Activated naive CD4-positive, alpha-beta T cell treated with anti-CD3 and anti-CD28 coated beads, Interleukin-2, amount 50 U/mL, for 24 hours (primary cell): ENCODE measurements around the gene MRPS2.

Experiments used
- H3K27ac Mint-ChIP-seq: one replicate; pipeline ENCODE4 v1.8.0; 2021; ENCODE audit warnings: mild to moderate bottlenecking, mixed read lengths
- H3K27me3 Mint-ChIP-seq: one replicate; pipeline ENCODE4 v1.8.0; 2021; ENCODE audit warnings: mixed read lengths
- H3K36me3 Mint-ChIP-seq: one replicate; pipeline ENCODE4 v1.8.0; 2021; ENCODE audit warnings: mixed read lengths
- H3K4me1 Mint-ChIP-seq: one replicate; pipeline ENCODE4 v1.8.0; 2021; ENCODE audit warnings: mixed read lengths
- H3K4me3 Mint-ChIP-seq: one replicate; pipeline ENCODE4 v1.8.0; 2021; ENCODE audit warnings: mild to moderate bottlenecking, mixed read lengths
- H3K9me3 Mint-ChIP-seq: one replicate; pipeline ENCODE4 v1.8.0; 2021; ENCODE audit warnings: mixed read lengths

MRPS2 gene

DNA sequence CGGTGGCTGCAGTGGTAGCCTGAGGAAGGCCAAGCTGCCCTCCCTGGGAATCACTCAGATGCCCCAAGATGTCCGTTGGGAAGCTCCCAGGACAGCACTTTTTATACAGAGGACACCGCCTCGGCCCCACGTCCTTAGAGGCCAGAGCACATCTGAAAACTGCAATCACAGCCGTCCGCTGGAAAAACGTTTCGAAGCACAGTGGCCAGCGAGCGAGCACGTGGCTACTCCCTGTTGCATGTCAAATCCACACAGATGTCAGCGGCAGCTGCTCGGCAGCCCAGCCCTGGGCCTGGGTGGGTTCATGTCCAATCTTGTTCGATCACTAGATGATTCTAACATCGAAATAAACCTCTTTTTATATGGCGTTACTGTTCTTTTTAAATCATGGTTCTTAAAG, 12.0 kb upstream of the MRPS2 start:
- Mint-ChIP-seq H3K4me1 (no peaks in the 10 kb centered on the region), H3K27ac (no peak overlapping the region), H3K36me3 (no peaks in the 10 kb centered on the region), H3K4me3 (no peak overlapping the region), H3K9me3 (no peaks in the 10 kb centered on the region), H3K27me3 (peaks cover 11% of the 10 kb centered on the region)

DNA sequence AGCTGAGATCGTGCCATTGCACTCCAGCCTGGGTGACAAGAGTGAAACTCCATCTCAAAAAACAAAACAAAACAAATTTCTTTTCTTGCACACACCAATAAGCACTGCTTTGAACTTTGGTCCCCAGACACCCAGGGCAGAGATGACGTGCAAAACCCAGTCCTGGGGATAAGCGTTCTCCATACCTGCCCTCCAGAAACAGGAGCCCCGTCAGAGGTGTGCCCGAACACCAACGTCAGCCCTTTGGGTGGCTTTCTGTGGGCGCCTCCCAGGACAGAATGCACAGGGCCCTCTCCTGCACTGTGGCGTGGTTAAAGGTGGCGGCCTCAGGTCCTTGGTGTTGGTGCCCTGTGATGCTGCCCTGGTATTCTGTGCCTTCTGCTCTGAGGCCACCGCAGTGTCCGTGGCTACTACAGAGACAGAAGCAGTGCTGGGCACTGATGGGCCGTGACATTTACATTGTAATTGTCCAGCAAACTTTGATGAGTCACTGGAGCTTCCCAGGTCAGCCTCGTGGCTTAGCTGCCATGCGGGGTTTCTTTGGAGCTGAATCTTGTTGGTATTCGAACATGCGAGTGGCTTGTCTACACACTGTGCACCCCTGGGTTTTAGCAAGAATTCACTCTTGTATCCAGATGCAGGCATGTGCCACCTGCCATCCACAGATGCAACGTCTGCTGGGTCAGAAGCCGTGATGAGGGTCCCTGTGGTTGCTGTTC, 11.1 kb upstream of the MRPS2 start:
- Mint-ChIP-seq H3K9me3 (no peaks in the 10 kb centered on the region), H3K27me3 (peaks cover 6% of the 10 kb centered on the region), H3K4me3 (no peak overlapping the region), H3K27ac (no peak overlapping the region), H3K36me3 (no peaks in the 10 kb centered on the region), H3K4me1 (no peaks in the 10 kb centered on the region)

DNA sequence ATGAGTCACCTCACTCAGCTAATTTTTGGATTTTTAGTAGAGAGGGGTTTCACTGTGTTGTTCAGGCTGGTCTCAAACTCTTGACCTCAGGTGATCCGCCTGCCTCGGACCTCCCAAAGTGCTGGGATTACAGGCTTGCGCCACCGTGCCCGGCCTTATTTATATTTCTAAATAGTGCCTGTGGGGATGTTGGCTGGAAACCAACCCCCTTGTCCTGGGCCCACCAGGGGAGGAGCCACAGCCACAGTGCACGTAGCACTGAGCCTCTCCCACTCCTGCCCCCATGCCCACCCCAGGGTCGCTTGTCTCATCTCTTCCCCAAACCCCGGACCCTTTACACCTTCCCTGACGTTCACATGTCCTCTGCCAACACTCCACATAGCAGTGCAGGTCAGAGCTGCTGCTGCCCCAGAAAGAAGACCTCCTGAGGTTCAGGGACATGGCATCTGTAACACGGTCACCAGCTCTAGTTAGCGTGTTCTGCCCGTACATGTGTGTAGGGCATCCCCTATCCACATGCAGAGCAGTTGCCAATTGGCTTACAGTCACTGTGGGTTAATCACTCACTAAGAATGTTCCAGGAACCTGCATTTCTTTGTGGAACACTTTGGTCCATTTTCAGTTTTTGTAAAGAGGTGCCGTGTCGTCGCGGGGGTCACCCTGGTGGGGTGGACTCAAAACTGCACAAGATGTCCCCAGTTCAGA, 10.2 kb upstream of the MRPS2 start:
- no peaks in the 10 kb centered on the region for H3K9me3 Mint-ChIP-seq
- peaks cover 5% of the 10 kb centered on the region for H3K27me3 Mint-ChIP-seq
- no peaks in the 10 kb centered on the region for H3K36me3 Mint-ChIP-seq
- no peak overlapping the region for H3K27ac Mint-ChIP-seq
- no peak overlapping the region for H3K4me3 Mint-ChIP-seq
- H3K4me1 Mint-ChIP-seq = no peaks in the 10 kb centered on the region

DNA sequence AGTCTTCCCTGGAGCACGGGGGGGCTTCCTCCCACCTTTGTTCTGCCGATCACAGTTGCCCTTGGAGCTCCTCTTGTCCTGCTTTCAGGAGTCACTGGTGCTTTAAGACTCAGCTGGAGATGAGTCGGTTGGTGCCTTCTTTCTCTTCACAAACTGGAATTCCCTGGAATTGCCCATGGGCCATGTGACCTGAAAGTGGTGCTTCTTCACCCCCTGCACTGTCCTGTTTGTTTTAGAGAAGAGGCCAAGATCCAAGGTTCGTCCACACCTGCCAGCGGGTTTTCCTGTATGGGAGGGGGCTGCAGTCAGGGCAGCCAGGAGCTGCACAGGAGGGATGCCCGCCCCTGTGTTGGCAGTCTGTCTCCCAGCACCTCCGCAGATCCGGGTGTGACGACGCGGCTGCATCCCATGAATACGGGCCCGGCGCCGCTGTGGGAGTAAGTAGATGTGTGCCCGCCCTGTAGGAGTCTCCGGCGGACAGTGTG, 9.5 kb upstream of the MRPS2 start:
- H3K9me3 Mint-ChIP-seq = no peaks in the 10 kb centered on the region
- H3K27ac Mint-ChIP-seq = no peak overlapping the region
- H3K27me3 Mint-ChIP-seq = peaks cover 5% of the 10 kb centered on the region
- no peaks in the 10 kb centered on the region for H3K36me3 Mint-ChIP-seq
- H3K4me1 Mint-ChIP-seq = no peaks in the 10 kb centered on the region
- no peak overlapping the region for H3K4me3 Mint-ChIP-seq

DNA sequence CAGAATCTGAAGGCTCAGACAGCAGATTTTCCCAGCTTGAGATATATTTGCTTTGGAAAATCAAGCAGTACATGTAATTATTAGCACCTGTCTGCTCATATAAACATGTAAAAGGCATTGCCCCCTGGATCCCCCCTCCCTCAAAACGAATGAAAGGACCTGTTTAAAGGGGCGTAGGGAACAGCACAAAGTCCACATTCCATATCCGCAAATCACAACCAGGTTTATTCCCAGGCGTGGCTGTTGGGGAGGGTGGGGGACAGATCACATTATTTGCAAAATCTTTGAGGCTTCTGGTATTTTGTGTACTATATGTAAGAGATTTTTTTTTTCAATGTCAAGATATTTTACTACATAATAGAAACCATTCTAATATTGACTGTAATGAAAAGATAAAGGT, 8.7 kb upstream of the MRPS2 start:
- Mint-ChIP-seq H3K27ac (no peak overlapping the region), H3K9me3 (no peaks in the 10 kb centered on the region), H3K4me3 (no peak overlapping the region), H3K36me3 (no peaks in the 10 kb centered on the region), H3K4me1 (no peaks in the 10 kb centered on the region), H3K27me3 (peaks cover 5% of the 10 kb centered on the region)

DNA sequence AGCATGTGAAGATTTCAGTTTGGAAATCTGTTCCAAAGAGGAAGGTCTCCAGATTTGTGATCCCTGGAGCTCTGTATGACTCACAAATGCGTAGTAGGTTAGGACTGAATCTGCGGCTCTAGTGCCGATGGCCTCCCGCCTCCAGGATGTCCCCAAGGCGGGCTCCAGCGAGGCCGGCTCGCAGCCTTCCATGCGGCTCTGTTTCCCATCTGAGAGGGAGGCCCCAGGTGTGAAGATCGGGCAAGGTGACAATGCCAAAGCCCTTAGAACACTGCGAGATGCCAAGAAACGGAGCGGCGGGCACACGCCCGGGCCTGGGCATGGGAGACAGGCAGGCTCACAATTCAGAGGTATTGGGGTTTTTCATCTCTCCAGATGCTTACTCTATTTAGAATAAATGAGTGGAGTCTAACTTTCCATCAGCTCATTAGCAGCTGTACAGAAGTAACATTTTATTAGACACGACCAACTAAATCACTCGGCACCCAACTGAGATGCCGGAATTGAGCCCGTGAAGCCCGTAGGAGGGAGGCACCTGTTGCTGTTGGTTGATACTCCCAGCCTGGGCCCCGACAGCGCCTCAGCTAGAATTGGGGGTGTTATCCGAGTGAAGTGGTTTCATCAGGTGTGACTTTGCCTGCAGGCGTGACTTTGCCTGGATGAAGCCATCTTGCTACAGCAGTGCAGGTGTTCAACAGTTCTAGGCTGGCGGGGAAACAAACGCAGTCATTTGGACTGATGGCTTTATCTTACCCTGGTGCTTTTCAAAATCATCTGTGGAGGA, 7.4 kb upstream of the MRPS2 start:
- Mint-ChIP-seq H3K27me3 (peaks cover 5% of the 10 kb centered on the region), H3K9me3 (no peaks in the 10 kb centered on the region), H3K4me3 (no peak overlapping the region), H3K4me1 (no peaks in the 10 kb centered on the region), H3K36me3 (no peaks in the 10 kb centered on the region), H3K27ac (no peak overlapping the region)

DNA sequence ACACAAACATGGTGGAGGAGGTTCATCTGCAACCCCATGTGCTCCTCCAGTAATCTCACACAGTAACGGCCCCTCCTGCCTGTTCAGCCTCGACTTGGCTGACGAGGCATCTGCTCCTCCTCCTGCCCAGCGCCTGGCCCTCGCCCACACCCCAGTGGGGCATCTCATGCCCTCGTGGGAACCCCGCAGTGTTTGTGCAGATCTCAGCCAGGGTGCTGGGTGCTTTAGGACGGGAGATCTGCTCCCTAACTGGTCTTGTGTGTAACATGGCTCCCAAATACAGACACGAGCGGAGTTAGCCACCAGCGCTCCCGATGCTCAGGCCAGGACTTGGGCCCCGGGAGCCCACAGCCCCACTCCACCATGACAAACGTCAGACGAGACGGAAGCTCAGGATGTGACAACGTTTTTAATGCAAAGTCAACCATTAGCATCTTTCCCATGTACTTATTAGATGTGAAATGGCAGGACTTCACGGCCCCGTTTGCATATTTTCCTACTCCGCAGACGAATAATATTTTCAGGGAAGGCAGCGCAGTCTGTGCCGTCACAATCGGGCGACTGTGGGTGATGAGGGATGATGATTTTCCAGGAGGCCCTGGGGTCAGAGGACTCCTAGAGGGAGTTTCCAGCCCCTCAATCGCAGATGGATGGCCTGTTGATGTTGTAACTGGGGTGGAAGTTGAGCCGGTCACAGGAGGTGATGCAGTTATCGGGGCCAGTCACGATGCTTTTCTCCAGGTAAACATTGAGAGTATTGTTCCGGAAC, 5.5 kb upstream of the MRPS2 start:
- Mint-ChIP-seq H3K27me3 (peaks cover 5% of the 10 kb centered on the region), H3K4me3 (no peak overlapping the region), H3K9me3 (no peaks in the 10 kb centered on the region), H3K36me3 (no peaks in the 10 kb centered on the region), H3K27ac (no peak overlapping the region), H3K4me1 (no peaks in the 10 kb centered on the region)

DNA sequence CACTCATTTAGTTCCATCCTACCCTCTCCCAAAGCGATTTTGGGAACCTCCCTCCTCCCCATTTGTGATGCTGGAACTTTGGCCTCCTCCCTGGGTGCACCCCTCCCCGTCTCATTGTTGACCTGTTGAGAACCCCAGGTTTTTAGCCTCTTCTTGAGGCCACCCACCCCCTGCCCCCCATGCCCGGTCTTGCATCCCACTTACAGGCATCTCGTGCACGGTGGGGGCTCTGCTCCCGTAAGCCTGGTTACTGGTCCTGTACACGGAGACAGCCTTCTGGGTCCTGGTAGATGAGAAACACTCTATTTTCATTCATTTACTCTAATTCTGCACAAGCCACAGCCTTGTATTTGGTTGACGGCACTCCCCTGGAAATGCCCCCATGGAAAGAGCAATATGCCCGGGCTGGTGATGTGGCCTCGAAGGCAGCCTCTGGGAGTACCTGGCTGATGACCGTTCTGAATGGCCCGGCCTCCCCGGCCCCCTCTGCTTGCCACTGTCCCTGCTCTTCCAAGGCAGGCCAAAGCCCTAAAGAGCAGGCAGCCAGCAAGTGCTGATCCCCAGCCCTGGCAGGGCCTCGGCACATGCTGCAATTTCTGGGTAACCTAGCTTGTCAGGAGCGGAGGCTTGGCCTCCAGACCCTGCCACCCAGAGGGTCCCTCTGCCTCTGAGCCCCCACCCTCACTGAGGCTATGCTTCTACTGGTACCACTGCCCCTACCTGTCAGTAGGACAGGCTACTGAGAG, 1.9 kb upstream of the MRPS2 start:
- Mint-ChIP-seq H3K36me3 (peaks cover 1% of the 10 kb centered on the region), H3K27ac (no peak overlapping the region), H3K27me3 (peaks cover 1% of the 10 kb centered on the region), H3K9me3 (no peaks in the 10 kb centered on the region), H3K4me1 (peaks cover 14% of the 10 kb centered on the region), H3K4me3 (peak overlapping the region; percentile 89)

DNA sequence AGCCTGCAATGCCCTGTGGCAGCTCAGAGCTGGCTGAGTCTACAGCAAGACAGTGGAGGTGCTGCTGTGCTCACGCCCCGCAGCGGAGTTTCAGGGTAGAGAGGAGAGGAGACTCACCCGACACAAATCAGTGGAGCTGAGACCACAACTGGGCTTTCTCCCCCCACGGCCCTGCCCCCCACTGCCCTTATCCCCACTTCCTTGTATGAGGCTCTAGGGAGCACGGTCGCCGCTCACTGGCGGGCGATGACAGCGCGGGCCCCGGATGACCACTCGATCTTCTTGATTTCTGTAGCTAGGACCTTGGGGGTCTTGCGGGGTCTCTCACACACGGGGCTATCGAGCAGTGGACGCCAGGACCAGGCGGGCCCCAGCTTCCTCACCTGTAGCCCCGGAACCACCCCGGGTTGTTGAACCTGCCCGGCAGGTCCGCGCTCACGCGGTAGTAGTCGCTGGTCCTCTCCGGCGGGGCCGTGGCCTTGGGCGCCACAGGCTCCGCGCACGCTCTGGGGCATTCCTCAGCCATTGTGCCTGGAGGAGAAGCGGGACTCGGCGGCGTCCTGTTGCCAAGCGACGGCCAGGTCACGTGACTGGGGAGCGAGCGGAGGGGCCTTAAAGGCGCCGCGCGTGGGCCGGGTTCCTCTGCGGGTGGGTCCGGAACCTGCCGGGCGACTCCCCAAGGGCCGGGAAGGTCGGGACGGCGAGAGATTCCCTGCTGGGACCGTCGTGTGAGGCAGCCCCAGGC, 984 bp upstream of the MRPS2 start:
- Mint-ChIP-seq H3K4me3 (peak overlapping the region; percentile 89), H3K4me1 (peaks cover 20% of the 10 kb centered on the region), H3K9me3 (no peaks in the 10 kb centered on the region), H3K36me3 (peaks cover 1% of the 10 kb centered on the region), H3K27me3 (peaks cover 1% of the 10 kb centered on the region), H3K27ac (peak overlapping the region; percentile 23)

DNA sequence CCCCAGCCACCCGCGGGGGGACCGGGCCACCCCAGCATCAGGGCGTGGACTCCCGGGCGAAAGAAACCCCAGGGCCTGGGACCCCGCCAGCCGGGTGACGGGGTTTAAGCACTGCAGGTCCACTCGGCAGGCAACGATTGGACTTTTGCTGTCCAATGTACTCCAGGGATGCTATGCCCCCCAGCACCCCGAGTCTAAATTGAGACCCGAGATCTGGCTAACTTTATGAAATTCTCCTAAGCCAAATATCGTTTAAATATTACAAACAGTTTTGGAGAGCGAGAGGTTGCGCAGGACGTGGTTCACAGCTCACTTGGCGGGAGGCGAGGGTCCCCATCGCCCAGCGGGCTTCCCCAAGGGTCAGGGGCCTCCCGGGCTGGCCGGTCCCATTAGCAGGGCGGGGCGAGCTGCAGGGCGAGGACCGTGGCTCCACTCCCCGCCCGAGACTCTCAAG, 384 bp upstream of the MRPS2 start:
- Mint-ChIP-seq H3K27me3 (no peaks in the 10 kb centered on the region), H3K4me1 (peaks cover 22% of the 10 kb centered on the region), H3K9me3 (no peaks in the 10 kb centered on the region), H3K4me3 (peak overlapping the region; percentile 89), H3K27ac (peak overlapping the region; percentile 41), H3K36me3 (peaks cover 3% of the 10 kb centered on the region)

DNA sequence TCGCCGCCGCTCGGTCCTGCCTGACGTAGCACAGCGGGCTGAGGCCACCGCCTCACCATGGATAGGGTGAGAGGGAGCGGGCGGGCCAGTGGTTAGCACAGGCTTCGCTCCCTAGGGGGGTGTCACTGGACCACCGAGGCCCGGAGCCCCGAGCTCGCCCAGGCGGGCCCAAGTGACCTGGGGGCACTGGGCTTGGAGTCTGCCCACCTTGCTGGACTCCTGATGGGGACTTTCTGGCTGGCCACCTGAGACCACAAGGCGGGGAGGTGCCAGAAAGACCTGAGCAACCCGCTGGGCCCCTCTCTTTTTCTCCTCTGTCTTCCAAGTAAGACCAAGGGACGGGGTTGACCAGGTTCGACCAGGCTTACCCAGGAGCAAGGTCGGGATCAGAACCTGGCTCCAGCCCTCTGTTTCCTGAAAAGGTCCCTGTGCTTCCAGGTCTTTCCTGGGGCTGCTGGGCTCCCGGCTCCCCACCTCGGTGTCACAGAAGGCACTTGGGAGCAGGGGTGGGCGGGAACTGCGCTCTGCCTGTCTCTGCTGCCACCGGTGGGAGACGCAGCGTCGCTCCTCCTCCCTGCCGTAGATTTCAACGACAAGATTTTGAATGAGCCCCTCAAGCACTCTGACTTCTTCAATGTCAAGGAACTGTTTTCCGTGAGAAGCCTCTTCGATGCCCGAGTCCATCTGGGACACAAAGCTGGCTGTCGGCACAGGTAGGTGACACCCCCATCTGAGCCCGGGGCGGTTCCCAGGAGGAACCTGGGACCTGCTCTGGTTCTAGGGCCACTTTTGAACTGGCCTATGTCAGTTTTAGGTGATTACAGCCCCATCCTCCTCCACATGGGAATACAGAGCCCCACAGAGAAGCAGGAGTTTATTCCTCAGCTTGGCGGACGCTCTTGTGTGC, 1.0 kb downstream of the MRPS2 start:
- peaks cover 22% of the 10 kb centered on the region for H3K4me1 Mint-ChIP-seq
- H3K27me3 Mint-ChIP-seq = no peaks in the 10 kb centered on the region
- H3K4me3 Mint-ChIP-seq = peak overlapping the region; percentile 89
- H3K27ac Mint-ChIP-seq = no peak overlapping the region
- H3K9me3 Mint-ChIP-seq = no peaks in the 10 kb centered on the region
- peaks cover 3% of the 10 kb centered on the region for H3K36me3 Mint-ChIP-seq

DNA sequence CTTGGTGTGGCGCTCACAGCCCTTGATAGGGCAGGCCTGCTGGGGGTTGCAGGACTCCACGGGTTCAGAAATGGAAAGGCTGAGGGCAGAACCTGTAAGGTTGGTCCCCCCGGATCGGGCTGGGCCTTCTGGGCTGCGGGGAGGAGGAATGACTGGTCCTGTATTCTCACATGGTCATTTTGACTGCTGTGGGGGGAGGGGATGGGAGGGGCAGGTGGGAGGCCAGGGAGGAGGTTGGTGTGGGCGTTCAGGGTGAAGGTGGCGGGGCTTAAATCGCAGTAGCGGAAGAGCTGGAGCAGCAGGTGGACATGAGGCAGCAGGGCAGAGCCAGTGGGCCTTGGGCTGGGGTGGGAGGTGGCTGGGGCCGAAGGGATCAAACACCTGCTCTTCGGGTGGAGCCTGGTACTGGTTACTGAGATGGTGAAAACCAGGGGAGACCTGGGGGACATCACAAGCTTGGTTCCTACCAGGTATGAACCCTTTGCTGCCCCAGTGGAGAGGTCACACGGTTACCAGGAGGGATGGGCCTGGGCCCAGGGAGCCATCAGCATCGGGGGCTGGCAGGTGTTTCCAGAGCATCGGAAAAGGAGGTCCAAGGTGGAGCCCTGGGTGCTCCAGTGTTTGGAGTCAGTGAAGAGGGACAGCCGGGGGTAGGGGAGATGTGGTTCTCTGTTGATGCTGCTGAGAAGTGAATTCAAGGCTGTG, 1.8 kb downstream of the MRPS2 start:
- H3K9me3 Mint-ChIP-seq = no peaks in the 10 kb centered on the region
- peak overlapping the region; percentile 68 for H3K27ac Mint-ChIP-seq
- no peaks in the 10 kb centered on the region for H3K27me3 Mint-ChIP-seq
- H3K36me3 Mint-ChIP-seq = peaks cover 3% of the 10 kb centered on the region
- H3K4me3 Mint-ChIP-seq = peak overlapping the region; percentile 89
- peaks cover 22% of the 10 kb centered on the region for H3K4me1 Mint-ChIP-seq

DNA sequence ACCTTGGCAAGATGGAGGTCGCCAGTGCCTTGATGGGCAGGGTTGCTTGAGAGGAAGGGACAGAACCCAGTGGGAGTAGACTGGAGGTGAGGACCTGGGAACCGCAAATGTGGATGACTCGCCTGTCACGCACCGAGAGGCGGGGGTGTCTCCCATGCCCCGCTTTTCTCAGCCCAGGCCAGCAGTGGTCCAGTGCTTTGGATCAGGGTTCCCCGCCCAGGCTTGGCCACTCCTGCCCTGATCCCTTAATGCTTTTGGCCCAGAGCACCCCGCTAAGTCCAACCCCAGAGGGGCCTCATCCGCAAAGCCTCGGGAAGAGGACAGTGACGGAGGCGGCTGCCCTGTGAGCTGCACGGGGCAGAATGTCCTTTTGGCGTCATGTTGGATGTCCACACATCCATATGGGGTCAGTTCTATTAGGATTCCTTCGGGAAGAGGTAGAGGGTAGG, 2.4 kb downstream of the MRPS2 start:
- Mint-ChIP-seq H3K4me3 (peak overlapping the region; percentile 89), H3K4me1 (peaks cover 22% of the 10 kb centered on the region), H3K27me3 (no peaks in the 10 kb centered on the region), H3K36me3 (peaks cover 3% of the 10 kb centered on the region), H3K9me3 (peaks cover under 1% of the 10 kb centered on the region), H3K27ac (peak overlapping the region; percentile 68)
